HepG2 (cell line): Measurements from ENCODE around the gene VDR. TPM values are rescaled to one million over a fixed set of nuclear protein-coding genes. Genes with fewer than 3 reads are reported as not detected.

Source experiments
- CREB1 ChIP-seq, 2 experiments: fragments of 450-650 bp in 1 of 2; IDR thresholded peaks; 2 replicates each; pipeline ENCODE4 v1.6.1; 2016 to 2017; ENCODE audit warnings: control low read depth in 1 of 2, mild to moderate bottlenecking in 1 of 2, missing compliant biosample characterization in 1 of 2, missing genetic modification characterization in 1 of 2
- HCFC1 ChIP-seq: fragments of 150-350 bp; IDR thresholded peaks from 2 replicates; pipeline ENCODE4 v1.6.1; 2014; ENCODE audit warnings: low read depth, low read length
- MEIS2 ChIP-seq: sonication (generic); formaldehyde crosslinking; IDR thresholded peaks from 2 replicates; pipeline ENCODE4 v1.9.0; 2021; ENCODE audit warnings: mild to moderate bottlenecking, missing genetic modification reagents
- NFATC3 ChIP-seq: sonication (generic); formaldehyde crosslinking; IDR thresholded peaks from 2 replicates; pipeline ENCODE4 v1.5.1; 2020; ENCODE audit warnings: mild to moderate bottlenecking, missing genetic modification reagents
- POLR2AphosphoS2 ChIP-seq: IDR thresholded peaks from 2 replicates; pipeline ENCODE4 v1.6.1; 2011; ENCODE audit warnings: low read depth, low read length, improper control_type of control experiment
- PRMT3 ChIP-seq: sonication (generic); formaldehyde crosslinking; IDR thresholded peaks from 2 replicates; pipeline ENCODE4 v1.8.1; 2022; ENCODE audit warnings: low read depth, mild to moderate bottlenecking, moderate library complexity, missing genetic modification reagents, borderline replicate concordance
- SMC3 ChIP-seq: IDR thresholded peaks from 2 replicates; pipeline ENCODE4 v1.6.1; 2011; ENCODE audit warnings: low read length, improper control_type of control experiment
- ZFP36L2 ChIP-seq: sonication (generic); formaldehyde crosslinking; IDR thresholded peaks from 2 replicates; pipeline ENCODE4 v1.4.0; 2020; ENCODE audit warnings: missing genetic modification reagents
- ZFY ChIP-seq: sonication (generic); formaldehyde crosslinking; IDR thresholded peaks from 2 replicates; pipeline ENCODE4 v1.4.0; 2020; ENCODE audit warnings: missing genetic modification reagents
- ZNF329 ChIP-seq: sonication (generic); formaldehyde crosslinking; IDR thresholded peaks from 2 replicates; pipeline ENCODE4 v1.9.0; 2021; ENCODE audit warnings: low read depth, mild to moderate bottlenecking, missing genetic modification reagents
- polyA plus RNA-seq, 8 experiments: library from polyadenylated mRNA; depleted of rRNA in 3 of 8; stranded (reverse) in 7 of 8; unstranded in 1 of 8; fragments of >200 nt; fragmentation: Illumina TruSeq in 4 of 8; extraction: Trizol in 4 of 8; gene quantifications; 2 replicates each; pipeline versions ENCODE4 v1.2.1 to v1.2.3, GENCODE V29; 2011 to 2016; ENCODE audit warnings: low read depth in 4 of 8, missing spikeins in 1 of 8, mixed read lengths in 1 of 8; ENCODE audit not compliant: insufficient read depth in 1 of 8
- total RNA-seq, 5 experiments: library from RNA; depleted of rRNA; stranded (reverse); fragments of >200 nt; fragmentation: Illumina TruSeq; extraction: Trizol; gene quantifications; 2 replicates each; pipeline ENCODE4 v1.2.3, GENCODE V29; 2016; ENCODE audit warnings: low read depth in 1 of 5
- TF ChIP-seq, protein P1 (sequence below): fragments of 450-650 bp; IDR thresholded peaks from 2 replicates; pipeline ENCODE4 v1.6.1; 2016
- TF ChIP-seq, protein P2 (sequence below): sonication (generic); formaldehyde crosslinking; IDR thresholded peaks from 2 replicates; pipeline ENCODE4 v1.4.0; 2020; ENCODE audit warnings: mild to moderate bottlenecking, missing genetic modification reagents
- TF ChIP-seq, protein P3 (sequence below): sonication (generic); formaldehyde crosslinking; IDR thresholded peaks from 2 replicates; pipeline ENCODE4 v1.8.1; 2022; ENCODE audit warnings: mild to moderate bottlenecking, missing genetic modification reagents
- TF ChIP-seq, protein P4 (sequence below): sonication (generic); formaldehyde crosslinking; IDR thresholded peaks from 2 replicates; pipeline ENCODE4 v1.5.0; 2020; ENCODE audit warnings: missing genetic modification reagents
- TF ChIP-seq, protein P5 (sequence below): IDR thresholded peaks from 2 replicates; pipeline ENCODE4 v1.6.1; 2016; ENCODE audit warnings: low read depth, borderline replicate concordance
- TF ChIP-seq, protein P6 (sequence below): sonication (generic); IDR thresholded peaks from 2 replicates; pipeline ENCODE4 v1.6.1; 2016; ENCODE audit warnings: low read depth, borderline replicate concordance
- TF ChIP-seq, protein P7 (sequence below): sonication (generic); formaldehyde crosslinking; conservative IDR thresholded peaks from 2 replicates; pipeline ENCODE4 v1.4.0; 2020; ENCODE audit warnings: mild to moderate bottlenecking, missing genetic modification reagents, moderate library complexity

The VDR gene
- total and polyA plus RNA-seq, 2 of the 13 experiments (the other 11 are each of a cell fraction or from before 2014, with no cell fraction given), result 0.08 to 0.33 TPM

DNA sequence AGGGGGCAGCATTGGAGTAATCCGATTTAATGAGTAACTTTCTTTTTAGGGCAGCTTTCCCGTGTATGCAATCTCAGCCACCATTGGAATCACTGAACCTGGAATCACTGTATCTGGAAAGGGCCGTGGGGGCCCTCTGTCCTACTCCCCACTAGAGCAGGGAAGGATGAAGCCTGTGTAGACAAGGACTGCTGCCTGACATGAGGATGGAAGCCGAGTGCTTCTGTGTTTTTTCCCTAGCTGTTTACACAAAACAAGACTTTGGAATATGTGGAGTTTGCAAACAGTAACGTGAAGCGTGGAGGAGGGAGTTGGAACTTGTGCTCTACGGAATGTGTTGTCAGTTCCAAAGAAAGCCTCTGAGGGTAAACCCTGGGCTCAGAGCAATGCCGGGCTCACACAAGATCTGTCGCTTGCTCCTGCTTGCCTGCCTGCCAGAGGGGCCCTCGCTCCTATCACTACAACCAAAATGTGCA lies 52.7 kb downstream of the VDR start (continued):
- no peak for TF ChIP-seq CREB1 (IDR thresholded peaks at IDR 0.05)
- no peak for TF ChIP-seq CREB1 (CRISPR knock-in tag; IDR thresholded peaks at IDR 0.05)
- TF ChIP-seq, protein P1, sequence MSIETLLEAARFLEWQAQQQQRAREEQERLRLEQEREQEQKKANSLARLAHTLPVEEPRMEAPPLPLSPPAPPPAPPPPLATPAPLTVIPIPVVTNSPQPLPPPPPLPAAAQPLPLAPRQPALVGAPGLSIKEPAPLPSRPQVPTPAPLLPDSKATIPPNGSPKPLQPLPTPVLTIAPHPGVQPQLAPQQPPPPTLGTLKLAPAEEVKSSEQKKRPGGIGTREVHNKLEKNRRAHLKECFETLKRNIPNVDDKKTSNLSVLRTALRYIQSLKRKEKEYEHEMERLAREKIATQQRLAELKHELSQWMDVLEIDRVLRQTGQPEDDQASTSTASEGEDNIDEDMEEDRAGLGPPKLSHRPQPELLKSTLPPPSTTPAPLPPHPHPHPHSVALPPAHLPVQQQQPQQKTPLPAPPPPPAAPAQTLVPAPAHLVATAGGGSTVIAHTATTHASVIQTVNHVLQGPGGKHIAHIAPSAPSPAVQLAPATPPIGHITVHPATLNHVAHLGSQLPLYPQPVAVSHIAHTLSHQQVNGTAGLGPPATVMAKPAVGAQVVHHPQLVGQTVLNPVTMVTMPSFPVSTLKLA, result no peak
- TF ChIP-seq PRMT3 (CRISPR knock-in tag), result no peak
- TF ChIP-seq, protein P2, sequence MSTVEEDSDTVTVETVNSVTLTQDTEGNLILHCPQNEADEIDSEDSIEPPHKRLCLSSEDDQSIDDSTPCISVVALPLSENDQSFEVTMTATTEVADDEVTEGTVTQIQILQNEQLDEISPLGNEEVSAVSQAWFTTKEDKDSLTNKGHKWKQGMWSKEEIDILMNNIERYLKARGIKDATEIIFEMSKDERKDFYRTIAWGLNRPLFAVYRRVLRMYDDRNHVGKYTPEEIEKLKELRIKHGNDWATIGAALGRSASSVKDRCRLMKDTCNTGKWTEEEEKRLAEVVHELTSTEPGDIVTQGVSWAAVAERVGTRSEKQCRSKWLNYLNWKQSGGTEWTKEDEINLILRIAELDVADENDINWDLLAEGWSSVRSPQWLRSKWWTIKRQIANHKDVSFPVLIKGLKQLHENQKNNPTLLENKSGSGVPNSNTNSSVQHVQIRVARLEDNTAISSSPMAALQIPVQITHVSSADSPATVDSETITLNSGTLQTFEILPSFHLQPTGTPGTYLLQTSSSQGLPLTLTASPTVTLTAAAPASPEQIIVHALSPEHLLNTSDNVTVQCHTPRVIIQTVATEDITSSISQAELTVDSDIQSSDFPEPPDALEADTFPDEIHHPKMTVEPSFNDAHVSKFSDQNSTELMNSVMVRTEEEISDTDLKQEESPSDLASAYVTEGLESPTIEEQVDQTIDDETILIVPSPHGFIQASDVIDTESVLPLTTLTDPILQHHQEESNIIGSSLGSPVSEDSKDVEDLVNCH (CRISPR knock-in tag), result no peak
- TF ChIP-seq, protein P3, sequence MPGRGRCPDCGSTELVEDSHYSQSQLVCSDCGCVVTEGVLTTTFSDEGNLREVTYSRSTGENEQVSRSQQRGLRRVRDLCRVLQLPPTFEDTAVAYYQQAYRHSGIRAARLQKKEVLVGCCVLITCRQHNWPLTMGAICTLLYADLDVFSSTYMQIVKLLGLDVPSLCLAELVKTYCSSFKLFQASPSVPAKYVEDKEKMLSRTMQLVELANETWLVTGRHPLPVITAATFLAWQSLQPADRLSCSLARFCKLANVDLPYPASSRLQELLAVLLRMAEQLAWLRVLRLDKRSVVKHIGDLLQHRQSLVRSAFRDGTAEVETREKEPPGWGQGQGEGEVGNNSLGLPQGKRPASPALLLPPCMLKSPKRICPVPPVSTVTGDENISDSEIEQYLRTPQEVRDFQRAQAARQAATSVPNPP, result no peak
- TF ChIP-seq, protein P4, sequence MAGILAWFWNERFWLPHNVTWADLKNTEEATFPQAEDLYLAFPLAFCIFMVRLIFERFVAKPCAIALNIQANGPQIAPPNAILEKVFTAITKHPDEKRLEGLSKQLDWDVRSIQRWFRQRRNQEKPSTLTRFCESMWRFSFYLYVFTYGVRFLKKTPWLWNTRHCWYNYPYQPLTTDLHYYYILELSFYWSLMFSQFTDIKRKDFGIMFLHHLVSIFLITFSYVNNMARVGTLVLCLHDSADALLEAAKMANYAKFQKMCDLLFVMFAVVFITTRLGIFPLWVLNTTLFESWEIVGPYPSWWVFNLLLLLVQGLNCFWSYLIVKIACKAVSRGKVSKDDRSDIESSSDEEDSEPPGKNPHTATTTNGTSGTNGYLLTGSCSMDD (CRISPR knock-in tag), result no peak
- no peak for TF ChIP-seq ZNF329 (CRISPR knock-in tag)
- TF ChIP-seq ZFP36L2 (CRISPR knock-in tag), result no peak
- no peak for TF ChIP-seq POLR2AphosphoS2
- TF ChIP-seq, protein P5, sequence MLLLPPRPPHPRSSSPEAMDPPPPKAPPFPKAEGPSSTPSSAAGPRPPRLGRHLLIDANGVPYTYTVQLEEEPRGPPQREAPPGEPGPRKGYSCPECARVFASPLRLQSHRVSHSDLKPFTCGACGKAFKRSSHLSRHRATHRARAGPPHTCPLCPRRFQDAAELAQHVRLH (CRISPR knock-in tag), result 0 out of 2 replicates have a peak, but pooled peaks have one; percentile 30
- no peak for TF ChIP-seq HCFC1
- TF ChIP-seq ZFY, result no peak
- TF ChIP-seq, protein P6, sequence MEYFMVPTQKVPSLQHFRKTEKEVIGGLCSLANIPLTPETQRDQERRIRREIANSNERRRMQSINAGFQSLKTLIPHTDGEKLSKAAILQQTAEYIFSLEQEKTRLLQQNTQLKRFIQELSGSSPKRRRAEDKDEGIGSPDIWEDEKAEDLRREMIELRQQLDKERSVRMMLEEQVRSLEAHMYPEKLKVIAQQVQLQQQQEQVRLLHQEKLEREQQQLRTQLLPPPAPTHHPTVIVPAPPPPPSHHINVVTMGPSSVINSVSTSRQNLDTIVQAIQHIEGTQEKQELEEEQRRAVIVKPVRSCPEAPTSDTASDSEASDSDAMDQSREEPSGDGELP, result no peak
- no peak for TF ChIP-seq NFATC3
- TF ChIP-seq, protein P7, sequence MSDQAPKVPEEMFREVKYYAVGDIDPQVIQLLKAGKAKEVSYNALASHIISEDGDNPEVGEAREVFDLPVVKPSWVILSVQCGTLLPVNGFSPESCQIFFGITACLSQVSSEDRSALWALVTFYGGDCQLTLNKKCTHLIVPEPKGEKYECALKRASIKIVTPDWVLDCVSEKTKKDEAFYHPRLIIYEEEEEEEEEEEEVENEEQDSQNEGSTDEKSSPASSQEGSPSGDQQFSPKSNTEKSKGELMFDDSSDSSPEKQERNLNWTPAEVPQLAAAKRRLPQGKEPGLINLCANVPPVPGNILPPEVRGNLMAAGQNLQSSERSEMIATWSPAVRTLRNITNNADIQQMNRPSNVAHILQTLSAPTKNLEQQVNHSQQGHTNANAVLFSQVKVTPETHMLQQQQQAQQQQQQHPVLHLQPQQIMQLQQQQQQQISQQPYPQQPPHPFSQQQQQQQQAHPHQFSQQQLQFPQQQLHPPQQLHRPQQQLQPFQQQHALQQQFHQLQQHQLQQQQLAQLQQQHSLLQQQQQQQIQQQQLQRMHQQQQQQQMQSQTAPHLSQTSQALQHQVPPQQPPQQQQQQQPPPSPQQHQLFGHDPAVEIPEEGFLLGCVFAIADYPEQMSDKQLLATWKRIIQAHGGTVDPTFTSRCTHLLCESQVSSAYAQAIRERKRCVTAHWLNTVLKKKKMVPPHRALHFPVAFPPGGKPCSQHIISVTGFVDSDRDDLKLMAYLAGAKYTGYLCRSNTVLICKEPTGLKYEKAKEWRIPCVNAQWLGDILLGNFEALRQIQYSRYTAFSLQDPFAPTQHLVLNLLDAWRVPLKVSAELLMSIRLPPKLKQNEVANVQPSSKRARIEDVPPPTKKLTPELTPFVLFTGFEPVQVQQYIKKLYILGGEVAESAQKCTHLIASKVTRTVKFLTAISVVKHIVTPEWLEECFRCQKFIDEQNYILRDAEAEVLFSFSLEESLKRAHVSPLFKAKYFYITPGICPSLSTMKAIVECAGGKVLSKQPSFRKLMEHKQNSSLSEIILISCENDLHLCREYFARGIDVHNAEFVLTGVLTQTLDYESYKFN (CRISPR knock-in tag), result peak; percentile 85
- no peak for TF ChIP-seq MEIS2
- TF ChIP-seq SMC3, result no peak
